IMR-90 (cell line): ENCODE measurements around the gene RAB12.

Source experiments
- CHD1 ChIP-seq: IDR thresholded peaks from 2 replicates; pipeline ENCODE4 v1.6.1; 2012; ENCODE audit warnings: low read depth, low read length, improper control_type of control experiment
- CTCF ChIP-seq: conservative IDR thresholded peaks from 2 replicates; pipeline ENCODE4 v1.5.1; 2012; ENCODE audit warnings: mild to moderate bottlenecking, low read depth, low read length, improper control_type of control experiment
- ELK1 ChIP-seq: fragments of 150-350 bp; IDR thresholded peaks from 2 replicates; pipeline ENCODE4 v1.6.1; 2016; ENCODE audit warnings: low read depth, mild to moderate bottlenecking, low read length, moderate library complexity, borderline replicate concordance
- FOS ChIP-seq: fragments of 150-350 bp; IDR thresholded peaks from 2 replicates; pipeline ENCODE4 v1.6.1; 2016; ENCODE audit warnings: low read depth, low read length
- POLR2A ChIP-seq: IDR thresholded peaks from 2 replicates; pipeline ENCODE4 v1.6.1; 2012; ENCODE audit warnings: mild to moderate bottlenecking, low read depth, low read length
- RAD21 ChIP-seq: IDR thresholded peaks from 2 replicates; pipeline ENCODE4 v1.6.1; 2012; ENCODE audit warnings: low read length, improper control_type of control experiment
- RFX5 ChIP-seq: IDR thresholded peaks from 2 replicates; pipeline ENCODE4 v1.8.0; 2012; ENCODE audit warnings: low read depth, mild to moderate bottlenecking, low read length, moderate library complexity
- SMC3 ChIP-seq: fragments of 150-350 bp; IDR thresholded peaks from 2 replicates; pipeline ENCODE4 v1.6.1; 2016; ENCODE audit warnings: low read depth, mild to moderate bottlenecking, antibody characterized with exemption, low read length, moderate library complexity

GRCh38 chr18:8685141-8685913 is 76.1 kb downstream of the RAB12 start:
- TF ChIP-seq POLR2A: no peak
- TF ChIP-seq RFX5: no peak
- no peak for TF ChIP-seq FOS
- TF ChIP-seq RAD21: no peak
- TF ChIP-seq CTCF: no peak
- TF ChIP-seq ELK1: no peak
- TF ChIP-seq SMC3: no peak
- no peak for TF ChIP-seq CHD1
